Keratinocyte (primary cell): ENCODE results near the gene MBNL2.

ENCODE experiments used
- CTCF ChIP-seq, 3 experiments: IDR thresholded peaks in 1 of 3; conservative IDR thresholded peaks in 1 of 3; optimal IDR thresholded peaks in 1 of 3; 2 replicates in 2 of 3; 3 replicates in 1 of 3; pipeline versions ENCODE3 to v1.5.1; 2011; ENCODE audit warnings: low read length in 3 of 3, mild to moderate bottlenecking in 3 of 3, moderate library complexity in 2 of 3, control low read depth in 1 of 3, inconsistent platforms in 1 of 3; ENCODE audit not compliant: insufficient read depth in 2 of 3; ENCODE audit errors: extremely low read depth in 1 of 3
- EZH2 ChIP-seq: IDR thresholded peaks from one replicate; pipeline ENCODE4 v1.6.1; 2012; ENCODE audit warnings: inconsistent platforms, mild to moderate bottlenecking, low read length, moderate library complexity

- no peak for TF ChIP-seq CTCF (optimal IDR thresholded peaks at IDR 0.05 in 1 of 3, IDR thresholded peaks at IDR 0.05 in 1 of 3, conservative IDR thresholded peaks at IDR 0.05 in 1 of 3; ENCODE audit: extremely low read depth in 1 of 3, insufficient read depth in 2 of 3, low read length in 3 of 3)
- TF ChIP-seq EZH2: no peak
These were observed 126.5 kb downstream of the MBNL2 start for GRCh38 chr13:97348569-97349100.
